PC-3 (cell line): ENCODE data around the gene HPN.

Experiments
- EZH2 ChIP-seq: fragments of 300-600 bp; sonication (generic); IDR thresholded peaks from one replicate; pipeline ENCODE4 v1.6.1; 2017; ENCODE audit warnings: antibody characterized with exemption, mild to moderate bottlenecking, low read length; ENCODE audit not compliant: unreplicated experiment
- TF ChIP-seq, protein P1 (sequence below): fragments of 300-600 bp; sonication (generic); conservative IDR thresholded peaks from 2 replicates; pipeline ENCODE4 v1.5.1; 2017; ENCODE audit warnings: antibody characterized with exemption, low read depth, mild to moderate bottlenecking, low read length

DNA sequence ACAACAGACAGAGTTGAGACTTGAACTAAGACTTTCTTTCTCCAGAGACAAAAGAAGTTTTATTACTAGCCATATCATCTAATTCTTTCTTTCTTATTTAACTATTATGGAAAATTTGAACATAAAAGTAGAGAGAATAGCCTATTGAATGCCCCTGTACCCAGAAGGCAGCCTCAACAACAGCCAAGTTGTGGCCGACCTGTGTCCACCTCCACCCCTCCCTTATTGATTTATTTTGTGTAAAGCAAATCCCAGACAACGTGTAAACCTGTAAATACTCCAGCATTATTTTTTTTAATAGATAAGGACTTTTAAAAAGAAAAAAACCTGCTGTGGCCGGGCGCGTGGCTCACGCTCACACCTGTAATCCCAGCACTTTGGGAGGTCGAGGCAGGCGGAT, 48.0 kb downstream of the HPN start:
- TF ChIP-seq, protein P1, sequence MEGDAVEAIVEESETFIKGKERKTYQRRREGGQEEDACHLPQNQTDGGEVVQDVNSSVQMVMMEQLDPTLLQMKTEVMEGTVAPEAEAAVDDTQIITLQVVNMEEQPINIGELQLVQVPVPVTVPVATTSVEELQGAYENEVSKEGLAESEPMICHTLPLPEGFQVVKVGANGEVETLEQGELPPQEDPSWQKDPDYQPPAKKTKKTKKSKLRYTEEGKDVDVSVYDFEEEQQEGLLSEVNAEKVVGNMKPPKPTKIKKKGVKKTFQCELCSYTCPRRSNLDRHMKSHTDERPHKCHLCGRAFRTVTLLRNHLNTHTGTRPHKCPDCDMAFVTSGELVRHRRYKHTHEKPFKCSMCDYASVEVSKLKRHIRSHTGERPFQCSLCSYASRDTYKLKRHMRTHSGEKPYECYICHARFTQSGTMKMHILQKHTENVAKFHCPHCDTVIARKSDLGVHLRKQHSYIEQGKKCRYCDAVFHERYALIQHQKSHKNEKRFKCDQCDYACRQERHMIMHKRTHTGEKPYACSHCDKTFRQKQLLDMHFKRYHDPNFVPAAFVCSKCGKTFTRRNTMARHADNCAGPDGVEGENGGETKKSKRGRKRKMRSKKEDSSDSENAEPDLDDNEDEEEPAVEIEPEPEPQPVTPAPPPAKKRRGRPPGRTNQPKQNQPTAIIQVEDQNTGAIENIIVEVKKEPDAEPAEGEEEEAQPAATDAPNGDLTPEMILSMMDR, result no peak
- TF ChIP-seq EZH2, result no peak
